Measurements from ENCODE around the gene HES2. TPM values are rescaled to one million over a fixed set of nuclear protein-coding genes. Genes with fewer than 3 reads are reported as not detected.
"Not testable (repeated sequence)": the region's sequence is repeated elsewhere in the genome, so short reads cannot be mapped to it uniquely, and the experiment has no call there.

The HES2 gene
- total RNA-seq, 2 donors from 2014 or later = not detected

DNA sequence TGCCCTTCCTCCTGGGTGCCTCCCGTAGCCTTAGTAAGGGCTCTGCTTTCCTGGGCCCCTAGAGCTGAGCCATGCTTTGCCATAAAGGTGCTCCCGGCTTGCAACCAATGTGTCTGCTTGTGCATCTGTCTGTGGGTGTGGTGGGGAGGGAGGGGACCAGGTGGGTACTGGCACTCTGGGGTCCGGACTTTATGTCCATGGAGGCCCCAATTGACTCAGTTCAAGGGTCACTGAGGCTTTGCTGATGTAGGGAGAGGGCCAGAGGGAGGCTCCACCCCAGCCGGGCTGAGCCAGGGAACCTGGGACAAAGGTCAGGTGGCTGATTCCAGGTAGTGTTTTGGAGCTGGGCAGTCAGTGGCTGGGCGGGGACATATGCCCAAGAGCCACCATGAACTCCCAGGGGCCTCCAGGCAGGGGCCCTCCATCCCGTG is 31.2 kb upstream of the HES2 start:
- no peaks in the 10 kb centered on the region for H3K9me3 ChIP-seq (ENCODE audit: control insufficient read depth, low read length)
- TF ChIP-seq, protein P1, sequence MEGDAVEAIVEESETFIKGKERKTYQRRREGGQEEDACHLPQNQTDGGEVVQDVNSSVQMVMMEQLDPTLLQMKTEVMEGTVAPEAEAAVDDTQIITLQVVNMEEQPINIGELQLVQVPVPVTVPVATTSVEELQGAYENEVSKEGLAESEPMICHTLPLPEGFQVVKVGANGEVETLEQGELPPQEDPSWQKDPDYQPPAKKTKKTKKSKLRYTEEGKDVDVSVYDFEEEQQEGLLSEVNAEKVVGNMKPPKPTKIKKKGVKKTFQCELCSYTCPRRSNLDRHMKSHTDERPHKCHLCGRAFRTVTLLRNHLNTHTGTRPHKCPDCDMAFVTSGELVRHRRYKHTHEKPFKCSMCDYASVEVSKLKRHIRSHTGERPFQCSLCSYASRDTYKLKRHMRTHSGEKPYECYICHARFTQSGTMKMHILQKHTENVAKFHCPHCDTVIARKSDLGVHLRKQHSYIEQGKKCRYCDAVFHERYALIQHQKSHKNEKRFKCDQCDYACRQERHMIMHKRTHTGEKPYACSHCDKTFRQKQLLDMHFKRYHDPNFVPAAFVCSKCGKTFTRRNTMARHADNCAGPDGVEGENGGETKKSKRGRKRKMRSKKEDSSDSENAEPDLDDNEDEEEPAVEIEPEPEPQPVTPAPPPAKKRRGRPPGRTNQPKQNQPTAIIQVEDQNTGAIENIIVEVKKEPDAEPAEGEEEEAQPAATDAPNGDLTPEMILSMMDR (conservative IDR thresholded peaks at IDR 0.05) = no peak
- Mint-ChIP-seq H3K4me3 (no peak overlapping the region), H3K4me1 (no peaks in the 10 kb centered on the region), H3K9me3 (no peaks in the 10 kb centered on the region), H3K27me3 (ENCODE audit: insufficient read depth) (peaks cover 55% of the 10 kb centered on the region), H3K27ac (no peak overlapping the region), H3K36me3 (ENCODE audit: low read depth) (no peaks in the 10 kb centered on the region)
- H3K36me3 ChIP-seq (ENCODE audit: control insufficient read depth, insufficient read depth, low read length) = no peaks in the 10 kb centered on the region
- no peak for DNase-seq
- no peaks in the 10 kb centered on the region for H3K4me1 ChIP-seq (ENCODE audit: control insufficient read depth, insufficient read depth, low read length)
- no peak overlapping the region for H3K4me3 ChIP-seq (ENCODE audit: low read length)
- H3K27me3 ChIP-seq (ENCODE audit: control insufficient read depth, insufficient read depth, low read length, poor library complexity, severe bottlenecking) = peaks cover 87% of the 10 kb centered on the region
- H3K27ac ChIP-seq (ENCODE audit: low read depth, low read length) = no peak overlapping the region
- no peak overlapping the region for H3K9ac ChIP-seq (ENCODE audit: extremely low read depth, low read length, poor library complexity, severe bottlenecking)
- 87 to 88% methylated on average over 3 to 6 of the region's 6 CpGs for WGBS, 2 experiments (ENCODE audit: insufficient coverage in 1 of 2, insufficient read length in 1 of 2)

DNA sequence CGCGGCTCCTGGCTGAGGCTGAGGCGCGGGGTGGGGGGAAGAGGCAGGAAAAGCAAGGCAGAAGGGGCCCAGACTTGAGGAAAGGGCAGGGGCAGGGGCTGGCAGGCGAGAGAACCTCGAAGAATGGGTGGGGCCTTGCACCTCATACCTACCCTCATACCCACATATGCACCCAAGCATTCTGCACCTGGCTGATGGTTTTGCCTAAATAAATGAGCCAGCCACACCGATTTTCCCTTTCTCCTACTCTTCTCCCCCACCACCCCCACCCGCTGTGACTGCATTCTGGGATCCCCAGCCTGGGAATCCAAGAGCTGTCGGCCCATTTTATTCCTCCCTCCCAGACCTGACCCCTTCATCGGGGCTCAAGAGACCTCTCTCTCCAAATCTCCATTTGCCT is 30.8 kb upstream of the HES2 start:
- H3K27me3 ChIP-seq (ENCODE audit: control insufficient read depth, insufficient read depth, low read length, poor library complexity, severe bottlenecking) = peaks cover 82% of the 10 kb centered on the region
- not testable (repeated sequence) for H3K9me3 Mint-ChIP-seq; H3K9ac ChIP-seq (ENCODE audit: extremely low read depth, low read length, poor library complexity, severe bottlenecking); H3K27ac ChIP-seq (ENCODE audit: low read depth, low read length); H3K4me1 Mint-ChIP-seq; H3K9me3 ChIP-seq (ENCODE audit: control insufficient read depth, low read length); H3K4me3 Mint-ChIP-seq; H3K4me3 ChIP-seq (ENCODE audit: low read length); H3K27ac Mint-ChIP-seq; H3K36me3 Mint-ChIP-seq (ENCODE audit: low read depth); DNase-seq; H3K4me1 ChIP-seq (ENCODE audit: control insufficient read depth, insufficient read depth, low read length); H3K36me3 ChIP-seq (ENCODE audit: control insufficient read depth, insufficient read depth, low read length)
- 68 to 86% methylated on average over 2 to 10 of the region's 10 CpGs for WGBS, 2 experiments (ENCODE audit: insufficient coverage in 1 of 2, insufficient read length in 1 of 2)
- H3K27me3 Mint-ChIP-seq (ENCODE audit: insufficient read depth) = peaks cover 51% of the 10 kb centered on the region

DNA sequence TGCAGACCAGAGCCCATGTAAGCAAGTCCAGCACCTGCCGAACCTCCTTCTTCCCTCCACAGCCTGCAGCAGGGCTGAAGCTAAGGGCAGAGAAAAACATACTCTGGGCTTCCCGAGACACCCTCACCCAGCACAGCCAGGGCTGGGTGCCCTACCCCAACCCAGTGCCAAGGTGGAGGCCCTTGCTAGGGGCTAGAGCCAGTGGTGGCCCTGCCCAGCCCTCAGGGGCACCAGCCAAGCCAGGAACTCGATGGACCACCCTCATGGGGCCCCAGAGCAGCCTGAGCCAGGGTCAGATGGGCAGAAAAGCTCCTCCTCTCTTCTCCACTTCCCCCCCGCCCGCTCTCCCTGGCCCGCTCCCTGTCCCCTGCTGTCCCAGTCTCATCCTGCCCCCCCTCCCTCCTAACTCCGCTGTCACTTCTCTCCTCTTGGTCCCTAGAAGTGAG is 30.3 kb upstream of the HES2 start:
- H3K36me3 ChIP-seq (ENCODE audit: control insufficient read depth, insufficient read depth, low read length) = no peaks in the 10 kb centered on the region
- no peaks in the 10 kb centered on the region for H3K9me3 ChIP-seq (ENCODE audit: control insufficient read depth, low read length)
- 62 to 70% methylated on average over 2 to 7 of the region's 7 CpGs for WGBS, 2 experiments (ENCODE audit: insufficient coverage in 1 of 2, insufficient read length in 1 of 2)
- Mint-ChIP-seq H3K36me3 (ENCODE audit: low read depth) (no peaks in the 10 kb centered on the region), H3K4me1 (no peaks in the 10 kb centered on the region), H3K27me3 (ENCODE audit: insufficient read depth) (peaks cover 51% of the 10 kb centered on the region), H3K9me3 (no peaks in the 10 kb centered on the region), H3K4me3 (no peak overlapping the region), H3K27ac (no peak overlapping the region)
- H3K4me1 ChIP-seq (ENCODE audit: control insufficient read depth, insufficient read depth, low read length) = no peaks in the 10 kb centered on the region
- no peak overlapping the region for H3K9ac ChIP-seq (ENCODE audit: extremely low read depth, low read length, poor library complexity, severe bottlenecking)
- DNase-seq = no peak
- H3K27me3 ChIP-seq (ENCODE audit: control insufficient read depth, insufficient read depth, low read length, poor library complexity, severe bottlenecking) = peaks cover 80% of the 10 kb centered on the region
- no peak overlapping the region for H3K4me3 ChIP-seq (ENCODE audit: low read length)
- TF ChIP-seq, protein P1 (conservative IDR thresholded peaks at IDR 0.05) = no peak
- no peak overlapping the region for H3K27ac ChIP-seq (ENCODE audit: low read depth, low read length)

Measured in endodermal cell (in vitro differentiated cells).